Activated CD4-positive, CD25-positive, alpha-beta regulatory T cell treated with anti-CD3 and anti-CD28 coated beads, Interleukin-2, amount 50 U/mL, for 72 hours (primary cell): Measurements from ENCODE around the gene CMBL.
"Not testable (repeated sequence)": the region's sequence is repeated elsewhere in the genome, so short reads cannot be mapped to it uniquely, and the experiment has no call there.

Experiments used
- DNase-seq: peaks from one replicate; pipeline ENCODE4 v3.0.0; 2021

CMBL gene

DNA sequence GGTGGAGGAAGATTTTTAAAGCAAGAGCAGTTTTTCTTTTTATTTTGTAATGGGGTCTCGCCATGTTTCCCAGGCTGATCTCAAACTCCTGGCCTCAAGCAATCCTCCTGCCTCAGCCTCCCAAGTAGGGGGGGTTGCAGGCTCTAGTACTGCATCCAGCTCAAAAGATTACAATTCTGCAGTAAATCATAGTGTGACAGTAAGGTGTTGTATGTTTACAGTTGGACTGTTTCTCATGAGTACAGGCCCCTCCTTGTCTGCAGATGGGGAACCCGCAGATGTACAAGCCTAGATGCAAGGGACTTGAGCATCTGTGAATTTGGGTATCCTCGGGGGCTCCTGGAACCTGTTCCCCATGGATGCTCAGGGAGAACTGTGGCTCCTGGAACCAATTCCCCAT is 54.3 kb downstream of the CMBL start:
- no peak for DNase-seq

- no peak for DNase-seq
These were observed 56.3 kb downstream of the CMBL start for GRCh38 chr5:10251405-10251804.

- DNase-seq, result no peak
These were observed 56.9 kb downstream of the CMBL start for GRCh38 chr5:10250806-10251276.

GRCh38 chr5:10249948-10250805 is 57.5 kb downstream of the CMBL start, which contains the start of gene CCT5:
TSS of gene CCT5 (plus strand) at chr5:10250280. CDS start at chr5:10250341, 61 bp downstream.
- peak; percentile 85 for DNase-seq

- no peak for DNase-seq
These were observed 59.1 kb downstream of the CMBL start for GRCh38 chr5:10248378-10249260.

DNA sequence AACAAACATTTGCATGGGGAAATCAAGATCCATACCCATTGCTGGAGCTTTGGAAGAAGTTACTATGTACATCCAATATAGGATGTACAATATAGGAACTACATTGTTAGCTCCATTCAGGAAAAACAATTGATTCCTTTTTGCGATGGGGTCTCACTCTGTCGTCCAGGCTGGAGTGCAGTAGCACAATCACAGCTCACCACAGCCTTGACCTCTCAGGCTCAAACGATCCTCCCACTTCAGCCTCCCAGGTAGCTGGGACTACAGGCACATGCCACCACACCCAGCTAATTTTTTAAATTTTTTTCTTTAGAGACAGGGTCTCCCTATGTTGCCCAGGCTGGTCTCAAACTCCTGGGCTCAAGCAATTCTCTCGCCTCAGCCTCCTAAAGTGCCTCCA is 60.5 kb downstream of the CMBL start:
- DNase-seq, result not testable (repeated sequence)

GRCh38 chr5:10246761-10247160 is 60.9 kb downstream of the CMBL start:
- no peak for DNase-seq

- no peak for DNase-seq
These were observed 63.3 kb downstream of the CMBL start for GRCh38 chr5:10244342-10244944.

- DNase-seq, result no peak
These were observed 64.0 kb downstream of the CMBL start for GRCh38 chr5:10243660-10244240.

DNA sequence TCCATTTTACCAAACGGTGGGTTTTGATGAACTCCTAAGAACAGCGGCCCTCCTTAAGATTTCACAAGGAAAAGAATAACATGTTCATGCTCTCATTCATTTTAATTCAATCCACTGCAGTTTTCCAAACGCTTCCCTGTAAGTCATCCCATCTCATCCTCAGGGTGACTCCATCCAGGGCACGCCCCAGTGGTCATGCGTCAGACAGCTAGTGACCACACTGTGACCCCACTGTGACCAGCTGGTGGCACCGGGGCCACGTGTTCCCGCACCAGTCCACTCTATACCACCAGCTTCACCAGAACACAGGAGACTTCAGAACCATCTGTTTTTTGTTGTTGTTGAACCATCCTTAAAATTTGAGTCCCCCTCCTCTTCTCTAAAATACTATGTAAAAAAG is 72.4 kb downstream of the CMBL start:
- no peak for DNase-seq

- no peak for DNase-seq
These were observed 74.2 kb downstream of the CMBL start for GRCh38 chr5:10233505-10233904.

GRCh38 chr5:10233011-10233410 is 74.7 kb downstream of the CMBL start:
- no peak for DNase-seq

DNA sequence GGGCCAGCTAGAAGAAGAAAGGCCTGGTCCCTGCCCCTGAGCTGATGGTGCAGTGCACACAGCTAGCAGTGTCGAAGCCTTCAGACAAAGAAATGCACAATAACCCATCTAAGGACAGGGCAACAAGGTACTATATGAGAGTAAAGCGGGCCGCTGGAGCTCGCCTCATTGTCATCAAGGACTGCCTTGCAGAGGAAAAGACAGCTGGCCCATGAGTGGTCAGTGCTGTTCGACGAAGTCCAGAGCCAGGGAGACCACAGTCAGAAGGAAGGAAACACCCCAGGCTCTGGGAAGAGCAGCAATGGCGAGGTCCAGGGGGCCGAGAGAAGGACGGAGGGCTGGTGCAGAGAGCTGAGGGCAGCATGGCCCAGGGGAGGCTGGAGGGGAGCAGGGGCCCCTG is 75.3 kb downstream of the CMBL start:
- no peak for DNase-seq

DNA sequence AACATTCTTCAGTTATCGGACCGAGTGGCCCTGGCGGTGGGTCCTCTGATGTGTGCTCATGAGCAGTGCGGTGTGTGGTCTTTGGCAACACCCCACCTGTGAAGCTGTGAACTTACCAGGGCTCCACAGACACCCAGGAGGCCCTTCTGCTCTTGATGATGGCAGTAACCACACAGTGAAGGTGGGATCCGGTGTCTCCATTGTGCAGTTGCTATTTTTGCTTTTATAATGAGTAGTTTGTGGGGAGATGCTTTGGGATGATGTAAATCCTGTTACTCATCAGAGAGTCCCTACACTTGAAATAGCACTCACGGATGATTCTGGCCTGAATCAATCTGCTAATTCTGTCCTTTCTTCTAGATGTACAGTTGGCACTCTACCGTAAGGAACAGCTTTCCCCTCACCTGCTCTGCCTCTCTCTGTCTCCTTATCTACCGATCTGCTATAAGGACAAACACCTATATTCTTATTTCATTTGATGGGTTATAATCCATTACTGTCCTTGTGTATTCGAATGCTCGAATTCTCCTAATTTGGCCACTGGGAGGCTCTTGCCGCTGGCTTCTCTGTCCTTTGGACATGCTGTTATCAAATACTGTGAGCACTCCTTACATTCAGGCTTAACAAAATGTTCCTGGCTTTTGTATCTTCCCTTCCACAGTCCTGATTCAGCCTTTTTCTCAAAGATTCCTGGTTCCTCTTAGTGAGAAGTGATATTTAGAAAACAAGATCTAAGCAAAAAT is 78.2 kb downstream of the CMBL start:
- no peak for DNase-seq

- DNase-seq, result no peak
These were observed 79.4 kb downstream of the CMBL start for GRCh38 chr5:10228288-10228687.
